ENCODE measurements around the gene PTX4. TPM values are rescaled to one million over a fixed set of nuclear protein-coding genes. Genes with fewer than 3 reads are reported as not detected.

The PTX4 gene
- total and polyA plus RNA-seq, 9 of the 15 experiments (the other 6 are each of a cell fraction or from before 2014, with no cell fraction given): 0.11 TPM; not detected in 8

GRCh38 chr16:1464894-1465566 lies 23.7 kb downstream of the PTX4 start:
- Histone ChIP-seq H3K4me1 (replicated peaks in 1 of 2; ENCODE audit: control insufficient read depth in 2 of 2, insufficient read depth in 2 of 2, low read length in 2 of 2) (peaks cover 0 to 39% of the 10 kb centered on the region in 2 experiments; a peak in 3 of 5 replicates), H3K27ac (ENCODE audit: extremely low read depth, low read depth, low read length) (no peak overlapping the region), H3K27me3 (ENCODE audit: control insufficient read depth in 2 of 2, insufficient read depth in 2 of 2, low read length in 2 of 2) (no peaks in the 10 kb centered on the region), H4K20me1 (replicated peaks; ENCODE audit: control insufficient read depth, insufficient read depth, low read length) (peaks cover 8% of the 10 kb centered on the region; the same call in 1 of the 2 replicates), H3K9me3 (replicated peaks; ENCODE audit: control insufficient read depth, insufficient read depth, low read depth, low read length) (no peaks in the 10 kb centered on the region), H3K36me3 (ENCODE audit: control insufficient read depth, insufficient read depth, low read length) (peaks cover 32% of the 10 kb centered on the region; the same call in 1 of the 3 replicates), H3K79me2 (ENCODE audit: control insufficient read depth, insufficient read depth, low read length) (peaks cover 33% of the 10 kb centered on the region), H3K4me3 (no peak overlapping the region), H2AFZ (ENCODE audit: low read depth, low read length) (no peak overlapping the region), H3K9me1 (ENCODE audit: control insufficient read depth, insufficient read depth, low read length) (peaks cover 2% of the 10 kb centered on the region), H3K4me2 (ENCODE audit: insufficient read depth, low read length) (no peak overlapping the region), H3K9ac (ENCODE audit: insufficient read depth in 1 of 2, low read depth in 2 of 2, low read length in 2 of 2) (peak overlapping the region in 1 of 2 experiments; percentile 45; a peak in 1 of 4 replicates)
- no peak for TF ChIP-seq CEBPB (tag; IDR thresholded peaks at IDR 0.05)
- no peak for TF ChIP-seq ZKSCAN3 (CRISPR knock-in tag; IDR thresholded peaks at IDR 0.05)
- TF ChIP-seq POLR2G (IDR thresholded peaks at IDR 0.05; ENCODE audit: low read depth, low read length): peak; percentile 35; the same call in 1 of the 2 replicates
- no peak for TF ChIP-seq ESRRB (CRISPR knock-in tag; IDR thresholded peaks at IDR 0.05; ENCODE audit: borderline replicate concordance)
- no peak for TF ChIP-seq CHCHD3 (CRISPR knock-in tag; IDR thresholded peaks at IDR 0.05)
- no TSS peak for BruUV-seq (replicated peaks)
- no peak for ATAC-seq
- intact Hi-C loops (cut with micrococcal nuclease) (no loop called here), in situ Hi-C loops (cut with MboI) (no loop called here)
- FAIRE-seq: no peak
- ChIA-PET POLR2A (interaction anchor here (0.6 to 1.0 kb wide), 3 partner anchors 10 to 21 kb away, joined by 3 to 4 read pairs (median 3); no protein-coding TSS in a partner anchor), CTCF (ENCODE audit: low intra/inter-chr PET ratio) (no interaction called here)
- 91% methylated on average over 23 of the region's 33 CpGs for WGBS (ENCODE audit: insufficient coverage, low coverage, missing lambda C conversion rate)
- no peak for DNase-seq (ENCODE audit: extremely low read depth in 1 of 4, low spot score in 3 of 4)
